A673 (cell line): ENCODE data around the gene KRT33B. TPM values are rescaled to one million over a fixed set of nuclear protein-coding genes. Genes with fewer than 3 reads are reported as not detected.
"Not testable (repeated sequence)": the region's sequence is repeated elsewhere in the genome, so short reads cannot be mapped to it uniquely, and the experiment has no call there.

Experiments used
- BruUV-seq: library from RNA; stranded (reverse); fragments of 400-500 nt; replicated peaks from 2 replicates; lab custom pipeline; 2021; lab: Mats Ljungman, UMichigan
- CTCF ChIA-PET: fragments of 300-600 bp; sonication (Branson Sonifier 250); formaldehyde crosslinking; loops from one replicate; lab custom pipeline; 2022; ENCODE audit warnings: antibody characterized with exemption; lab: Charles Lee
- POLR2A ChIA-PET: fragments of 300-600 bp; sonication (Branson Sonifier 250); formaldehyde crosslinking; loops from one replicate; lab custom pipeline; 2022; ENCODE audit warnings: antibody characterized with exemption; ENCODE audit not compliant: low non-redundant PET; lab: Charles Lee
- DNase-seq: peaks from one replicate; pipeline ENCODE4 v3.0.0-alpha.2; 2015; ENCODE audit warnings: low spot score
- H3K27ac ChIP-seq: fragments of 200-600 bp; sonication (generic); 2 replicates; pipeline ENCODE4 v1.5.1; 2016; ENCODE audit warnings: mixed run types, low read depth, mild to moderate bottlenecking, mixed read lengths, antibody characterized with exemption, low read length; ENCODE audit not compliant: poor library complexity, severe bottlenecking
- H3K27me3 ChIP-seq: fragments of 200-600 bp; sonication (generic); replicated peaks from 2 replicates; pipeline ENCODE4 v1.6.1; 2017; ENCODE audit warnings: mixed run types, low read depth, mild to moderate bottlenecking, mixed read lengths, antibody characterized with exemption, low read length; ENCODE audit not compliant: insufficient read depth, poor library complexity
- H3K36me3 ChIP-seq: fragments of 200-600 bp; sonication (generic); 2 replicates; pipeline ENCODE4 v1.6.1; 2016; ENCODE audit warnings: mixed run types, mild to moderate bottlenecking, mixed read lengths, antibody characterized with exemption, low read length; ENCODE audit not compliant: insufficient read depth, poor library complexity, severe bottlenecking
- H3K4me1 ChIP-seq: fragments of 200-600 bp; sonication (generic); 2 replicates; pipeline ENCODE4 v1.6.1; 2017; ENCODE audit warnings: mixed run types, mild to moderate bottlenecking, mixed read lengths, antibody characterized with exemption, low read length; ENCODE audit not compliant: insufficient read depth, poor library complexity, severe bottlenecking
- H3K4me3 ChIP-seq: fragments of 200-600 bp; sonication (generic); 2 replicates; pipeline ENCODE4 v1.5.1; 2016; ENCODE audit warnings: low read depth, mixed run types, mild to moderate bottlenecking, mixed read lengths, low read length; ENCODE audit not compliant: poor library complexity, severe bottlenecking
- H3K9me3 ChIP-seq: fragments of 200-600 bp; sonication (generic); 2 replicates; pipeline ENCODE4 v1.6.1; 2016; ENCODE audit warnings: mixed run types, low read depth, mild to moderate bottlenecking, mixed read lengths, antibody characterized with exemption, low read length; ENCODE audit not compliant: poor library complexity, severe bottlenecking
- CTCF ChIP-seq: fragments of 300-800, 200-600 bp; sonication (generic); conservative IDR thresholded peaks from 2 replicates; pipeline ENCODE4 v1.5.1; 2017; ENCODE audit warnings: low read depth, mild to moderate bottlenecking, antibody characterized with exemption, low read length, moderate library complexity, mixed read lengths
- EZH2 ChIP-seq: fragments of 200-600 bp; sonication (generic); IDR thresholded peaks from 2 replicates; pipeline ENCODE4 v1.6.1; 2017; ENCODE audit warnings: borderline replicate concordance, low read depth, mild to moderate bottlenecking, mixed read lengths, antibody characterized with exemption, low read length; ENCODE audit not compliant: poor library complexity, severe bottlenecking
- intact Hi-C: fragments of 100-400 bp; cut with micrococcal nuclease; formaldehyde crosslinking; loops from one replicate; pipeline ENCODE4 v1.10.0; 2022; ENCODE audit not compliant: unreplicated experiment
- total RNA-seq: library from RNA; stranded (reverse); gene quantifications from 2 replicates; pipeline ENCODE4 v1.2.3, GENCODE V29; 2021

Gene KRT33B
- total RNA-seq, 1 experiment from 2014 or later: not detected

GRCh38 chr17:41347869-41348760 is 21.5 kb downstream of the KRT33B start:
- DNase-seq: no peak
- TF ChIP-seq CTCF: no peak
- no peak for TF ChIP-seq EZH2

GRCh38 chr17:41346421-41346820 is 23.2 kb downstream of the KRT33B start:
- H3K36me3 ChIP-seq, H3K4me1 ChIP-seq, intact Hi-C loops, BruUV-seq, H3K9me3 ChIP-seq, H3K4me3 ChIP-seq, DNase-seq, H3K27ac ChIP-seq, H3K27me3 ChIP-seq, CTCF ChIA-PET: not testable (repeated sequence)
- POLR2A ChIA-PET: interaction anchor here (0.7 kb wide), 1 partner anchor 9 kb away, joined by 3 read pairs; no protein-coding TSS in a partner anchor

More at GRCh38 chr17:41347869-41348760, 21.5 kb downstream of the KRT33B start:
- Histone ChIP-seq H3K27ac (no peak overlapping the region), H3K27me3 (no peaks in the 10 kb centered on the region), H3K4me1 (no peaks in the 10 kb centered on the region), H3K9me3 (no peaks in the 10 kb centered on the region), H3K4me3 (no peak overlapping the region), H3K36me3 (no peaks in the 10 kb centered on the region)
- intact Hi-C loops: no loop called here
- no TSS peak for BruUV-seq
- POLR2A ChIA-PET: no interaction called here
- CTCF ChIA-PET: no interaction called here

- intact Hi-C loops: no loop called here
- DNase-seq: no peak
- no peaks in the 10 kb centered on the region for H3K9me3 ChIP-seq
- no peak overlapping the region for H3K4me3 ChIP-seq
- ChIA-PET POLR2A (interaction anchor here (0.7 kb wide), 1 partner anchor 9 kb away, joined by 3 read pairs; no protein-coding TSS in a partner anchor), CTCF (no interaction called here)
- no peak for TF ChIP-seq CTCF
- no peak for TF ChIP-seq EZH2
- BruUV-seq: no TSS peak
- no peaks in the 10 kb centered on the region for H3K27me3 ChIP-seq
- H3K4me1 ChIP-seq: no peaks in the 10 kb centered on the region
- no peak overlapping the region for H3K27ac ChIP-seq
- H3K36me3 ChIP-seq: no peaks in the 10 kb centered on the region
Measured at GRCh38 chr17:41345992-41346391, 23.6 kb downstream of the KRT33B start.
